Colonic mucosa (tissue), 4 donors: Measurements from ENCODE around the gene SHROOM1. TPM values are rescaled to one million over a fixed set of nuclear protein-coding genes. Genes with fewer than 3 reads are reported as not detected.

Experiments used
- DNase-seq: peaks from one replicate; pipeline ENCODE4 v3.0.0-alpha.2; 2020
- H3K27ac ChIP-seq: fragments of 200-600 bp; one replicate; pipeline ENCODE4 v1.8.0; 2021
- H3K27me3 ChIP-seq: fragments of 200-600 bp; one replicate; pipeline ENCODE4 v1.8.0; 2021
- H3K36me3 ChIP-seq: fragments of 200-600 bp; one replicate; pipeline ENCODE4 v1.8.0; 2021
- H3K4me1 ChIP-seq: fragments of 200-600 bp; one replicate; pipeline ENCODE4 v1.8.0; 2021; ENCODE audit warnings: mild to moderate bottlenecking
- H3K4me3 ChIP-seq: fragments of 200-600 bp; one replicate; pipeline ENCODE4 v1.8.0; 2021
- H3K9ac ChIP-seq, 2 donors: one replicate each; pipeline ENCODE4 v1.7.0; 2013; ENCODE audit warnings: control low read depth in 2 of 2, low read depth in 2 of 2, low read length in 2 of 2
- H3K9me3 ChIP-seq: fragments of 200-600 bp; one replicate; pipeline ENCODE4 v1.8.0; 2021
- CTCF ChIP-seq: fragments of 200-600 bp; IDR thresholded peaks from one replicate; pipeline ENCODE4 v1.8.0; 2022; ENCODE audit warnings: antibody characterized with exemption, mild to moderate bottlenecking
- intact Hi-C: fragments of 100-400 bp; cut with DNase I; formaldehyde crosslinking; loops from one replicate; pipeline ENCODE4 v1.14.1; 2022
- total RNA-seq, 2 donors: library from RNA; stranded (reverse); fragmentation: NEBNext Ultra II Directional in 1 of 2; extraction: Animal tissue kit (Norgen Biotek cat#: 25700) in 1 of 2; gene quantifications; one replicate each; pipeline ENCODE4 v1.2.1, GENCODE V29; 2021
- donor health status: healthy.
- donor health status: DM: no; HTN: no; CAD: no.
- donor health status: DM: no; HTN: no; CAD: no.

SHROOM1 gene
- total RNA-seq, 2 donors from 2014 or later: 36.9 to 64.1 TPM

- H3K36me3 ChIP-seq: no peaks in the 10 kb centered on the region
- DNase-seq: no peak
- H3K9ac ChIP-seq: no peak overlapping the region
- no peaks in the 10 kb centered on the region for H3K9me3 ChIP-seq
- no peak overlapping the region for H3K27ac ChIP-seq
- no peaks in the 10 kb centered on the region for H3K27me3 ChIP-seq
- intact Hi-C loops: loop anchor here (5.0 to 10.0 kb wide), 3 partner anchors 72 to 440 kb away; no protein-coding TSS in a partner anchor
- TF ChIP-seq CTCF: no peak
- no peaks in the 10 kb centered on the region for H3K4me1 ChIP-seq
- H3K4me3 ChIP-seq: no peak overlapping the region
These were observed 6.0 kb downstream of the SHROOM1 start for GRCh38 chr5:132824426-132824825.

GRCh38 chr5:132823481-132824050, 6.9 kb downstream of the SHROOM1 start:
- Histone ChIP-seq H3K4me3 (no peak overlapping the region), H3K9me3 (no peaks in the 10 kb centered on the region), H3K4me1 (no peaks in the 10 kb centered on the region), H3K36me3 (no peaks in the 10 kb centered on the region), H3K27ac (no peak overlapping the region), H3K9ac (peak overlapping the region in 1 of 2 donors; percentile 43), H3K27me3 (no peaks in the 10 kb centered on the region)
- intact Hi-C loops: loop anchor here (5.0 to 10.0 kb wide), 3 partner anchors 71 to 439 kb away; no protein-coding TSS in a partner anchor
- no peak for DNase-seq
- no peak for TF ChIP-seq CTCF

GRCh38 chr5:132822650-132823480, 7.6 kb downstream of the SHROOM1 start:
- intact Hi-C loops: loop anchor here (5.0 to 10.0 kb wide), 3 partner anchors 71 to 438 kb away; no protein-coding TSS in a partner anchor
- no peak for TF ChIP-seq CTCF
- Histone ChIP-seq H3K27ac (no peak overlapping the region), H3K4me1 (no peaks in the 10 kb centered on the region), H3K9me3 (no peaks in the 10 kb centered on the region), H3K4me3 (no peak overlapping the region), H3K27me3 (no peaks in the 10 kb centered on the region), H3K36me3 (no peaks in the 10 kb centered on the region), H3K9ac (peak overlapping the region in 1 of 2 donors; percentile 43)
- DNase-seq: no peak

- H3K9ac ChIP-seq: no peak overlapping the region
- H3K4me1 ChIP-seq: no peaks in the 10 kb centered on the region
- H3K36me3 ChIP-seq: no peaks in the 10 kb centered on the region
- no peak overlapping the region for H3K4me3 ChIP-seq
- H3K27ac ChIP-seq: no peak overlapping the region
- DNase-seq: no peak
- no peaks in the 10 kb centered on the region for H3K27me3 ChIP-seq
- intact Hi-C loops: loop anchor here (5.0 to 10.0 kb wide), 3 partner anchors 69 to 437 kb away; no protein-coding TSS in a partner anchor
- no peaks in the 10 kb centered on the region for H3K9me3 ChIP-seq
- TF ChIP-seq CTCF: no peak
These were observed 8.7 kb downstream of the SHROOM1 start for GRCh38 chr5:132821791-132822190.

- H3K9me3 ChIP-seq: no peaks in the 10 kb centered on the region
- H3K4me3 ChIP-seq: no peak overlapping the region
- no peaks in the 10 kb centered on the region for H3K27me3 ChIP-seq
- H3K36me3 ChIP-seq: no peaks in the 10 kb centered on the region
- intact Hi-C loops: loop anchor here (5.0 to 10.0 kb wide), 3 partner anchors 69 to 437 kb away; no protein-coding TSS in a partner anchor
- no peaks in the 10 kb centered on the region for H3K4me1 ChIP-seq
- no peak for DNase-seq
- no peak overlapping the region for H3K9ac ChIP-seq
- H3K27ac ChIP-seq: no peak overlapping the region
- no peak for TF ChIP-seq CTCF
These were observed 9.1 kb downstream of the SHROOM1 start for GRCh38 chr5:132821350-132821749.
